Immature natural killer cell (primary cell): ENCODE results near the gene BZW2. TPM values are rescaled to one million over a fixed set of nuclear protein-coding genes. Genes with fewer than 3 reads are reported as not detected.
A peak's percentile ranks its signal among the peaks of the same experiment; 100 is the strongest.

Experiments used
- DNase-seq, 3 donors: peaks; one replicate each; pipeline ENCODE4 v3.0.0; 2022; ENCODE audit warnings: mixed read lengths in 1 of 3
- H3K27ac Mint-ChIP-seq, 6 donors: one replicate each; pipeline ENCODE4 v1.8.0; 2020; ENCODE audit warnings: mixed read lengths in 6 of 6, mild to moderate bottlenecking in 5 of 6, inconsistent platforms in 4 of 6, moderate library complexity in 3 of 6
- H3K27me3 Mint-ChIP-seq, 3 donors: one replicate each; pipeline ENCODE4 v1.8.0; 2020 to 2021; ENCODE audit warnings: low read depth in 3 of 3, mild to moderate bottlenecking in 3 of 3, mixed read lengths in 3 of 3, moderate library complexity in 3 of 3, inconsistent platforms in 1 of 3
- H3K36me3 Mint-ChIP-seq, 3 donors: one replicate each; pipeline ENCODE4 v1.8.0; 2020; ENCODE audit warnings: mixed read lengths in 3 of 3, inconsistent platforms in 2 of 3, mild to moderate bottlenecking in 2 of 3
- H3K4me1 Mint-ChIP-seq, 2 donors: one replicate each; pipeline ENCODE4 v1.8.0; 2020; ENCODE audit warnings: inconsistent platforms in 2 of 2, mild to moderate bottlenecking in 2 of 2, mixed read lengths in 2 of 2, moderate library complexity in 1 of 2
- H3K4me3 Mint-ChIP-seq, 5 donors: one replicate each; pipeline ENCODE4 v1.8.0; 2020; ENCODE audit warnings: mild to moderate bottlenecking in 5 of 5, mixed read lengths in 5 of 5, inconsistent platforms in 3 of 5, moderate library complexity in 3 of 5
- H3K9me3 Mint-ChIP-seq, 6 donors: one replicate each; pipeline ENCODE4 v1.8.0; 2020; ENCODE audit warnings: mild to moderate bottlenecking in 6 of 6, mixed read lengths in 6 of 6, inconsistent platforms in 4 of 6, moderate library complexity in 3 of 6
- polyA plus RNA-seq, 3 donors: library from polyadenylated mRNA; unstranded; fragments of 300-500 nt; fragmentation: Illumina TruSeq; gene quantifications; one replicate each; pipeline ENCODE4 v1.2.3, GENCODE V29; 2021

Gene BZW2
- polyA plus RNA-seq, 3 donors from 2014 or later = 35.8 to 47.8 (median 41.2) TPM

DNA sequence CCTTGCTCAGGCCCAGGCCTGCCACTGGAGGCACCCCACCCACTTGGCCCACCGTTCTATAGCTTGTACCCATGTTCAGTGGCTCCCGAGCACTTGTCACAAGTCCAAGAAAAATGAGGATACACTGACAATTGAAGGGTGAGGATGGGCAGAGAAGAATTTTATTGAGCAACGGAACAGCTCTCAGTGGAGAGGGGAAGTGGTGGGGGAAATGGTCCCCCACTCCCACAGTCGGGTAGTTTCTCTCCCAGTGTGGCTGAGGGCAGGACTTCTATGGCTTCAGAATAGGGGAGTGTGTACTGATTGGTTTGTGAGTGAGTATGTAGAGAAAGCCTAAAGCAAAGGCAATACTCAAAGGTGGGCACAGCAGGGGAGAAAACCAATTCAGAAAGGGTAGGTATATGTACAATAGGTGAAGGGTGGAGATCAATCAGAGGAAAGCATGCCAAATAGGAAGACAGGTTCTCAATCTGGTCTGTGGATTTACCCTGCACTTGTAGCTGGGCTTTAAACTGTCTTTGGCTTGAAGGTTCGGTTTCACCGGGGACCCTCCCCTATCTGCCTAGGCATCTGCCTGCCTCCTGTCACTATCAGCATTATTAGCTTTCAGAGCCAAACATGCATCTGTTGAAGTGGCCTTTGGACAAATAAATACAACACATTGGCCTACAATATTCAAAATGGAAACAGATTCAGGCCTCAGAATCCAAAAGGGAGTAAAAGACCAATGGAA lies 98.7 kb downstream of the BZW2 start:
- H3K4me3 Mint-ChIP-seq = no peak overlapping the region
- no peaks in the 10 kb centered on the region for H3K9me3 Mint-ChIP-seq
- H3K27ac Mint-ChIP-seq = no peak overlapping the region
- peaks cover 1 to 2% (median 2%) of the 10 kb centered on the region in 3 donors for H3K27me3 Mint-ChIP-seq
- H3K4me1 Mint-ChIP-seq = no peaks in the 10 kb centered on the region
- H3K36me3 Mint-ChIP-seq = no peaks in the 10 kb centered on the region
- no peak for DNase-seq

DNA sequence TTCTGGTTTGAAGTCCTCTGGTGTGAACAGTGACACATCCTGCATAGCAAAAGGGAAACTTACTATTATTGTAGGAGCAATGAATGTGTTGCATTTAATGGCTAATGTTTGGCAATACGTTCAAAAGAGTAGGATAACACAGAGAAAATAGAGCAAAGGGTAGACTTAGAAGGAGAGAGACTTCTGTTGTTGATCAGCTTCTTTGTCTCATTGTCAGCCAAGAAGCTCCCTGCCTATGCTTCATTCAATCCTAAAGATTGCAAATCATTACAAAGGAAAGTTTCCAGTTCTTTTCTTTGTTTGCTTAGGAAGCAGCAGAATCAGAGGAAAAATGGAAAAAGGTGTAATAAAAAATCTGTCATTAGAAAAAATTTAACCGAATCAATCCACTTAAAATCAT lies 99.7 kb downstream of the BZW2 start:
- peaks cover 1 to 2% (median 2%) of the 10 kb centered on the region in 3 donors for H3K27me3 Mint-ChIP-seq
- no peak overlapping the region for H3K27ac Mint-ChIP-seq
- H3K4me3 Mint-ChIP-seq = no peak overlapping the region
- H3K9me3 Mint-ChIP-seq = no peaks in the 10 kb centered on the region
- no peaks in the 10 kb centered on the region for H3K4me1 Mint-ChIP-seq
- DNase-seq = no peak
- no peaks in the 10 kb centered on the region for H3K36me3 Mint-ChIP-seq

DNA sequence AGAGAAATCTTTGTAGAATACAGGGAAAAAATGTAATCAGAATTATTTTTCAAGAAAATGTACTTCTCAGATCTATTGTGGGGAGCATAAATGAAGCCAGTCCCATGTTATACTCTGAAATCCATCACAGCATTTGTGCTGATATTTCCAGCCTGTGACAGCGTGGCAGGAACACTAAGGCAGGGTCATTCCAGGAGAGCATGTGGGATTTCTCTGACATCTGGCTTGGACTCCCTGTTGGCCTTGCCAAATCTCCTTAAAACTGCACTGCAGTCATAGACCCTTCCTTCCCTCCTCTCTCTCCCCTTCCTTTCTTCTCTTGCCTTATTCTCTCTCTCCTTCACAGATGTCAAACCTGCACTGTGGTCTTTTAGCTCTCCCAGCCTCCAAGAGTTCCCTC lies 101.1 kb downstream of the BZW2 start:
- peaks cover 2 to 5% (median 2%) of the 10 kb centered on the region in 3 donors for H3K27me3 Mint-ChIP-seq
- no peaks in the 10 kb centered on the region for H3K4me1 Mint-ChIP-seq
- H3K4me3 Mint-ChIP-seq = no peak overlapping the region
- no peaks in the 10 kb centered on the region for H3K36me3 Mint-ChIP-seq
- no peak for DNase-seq
- H3K9me3 Mint-ChIP-seq = no peaks in the 10 kb centered on the region
- H3K27ac Mint-ChIP-seq = no peak overlapping the region

DNA sequence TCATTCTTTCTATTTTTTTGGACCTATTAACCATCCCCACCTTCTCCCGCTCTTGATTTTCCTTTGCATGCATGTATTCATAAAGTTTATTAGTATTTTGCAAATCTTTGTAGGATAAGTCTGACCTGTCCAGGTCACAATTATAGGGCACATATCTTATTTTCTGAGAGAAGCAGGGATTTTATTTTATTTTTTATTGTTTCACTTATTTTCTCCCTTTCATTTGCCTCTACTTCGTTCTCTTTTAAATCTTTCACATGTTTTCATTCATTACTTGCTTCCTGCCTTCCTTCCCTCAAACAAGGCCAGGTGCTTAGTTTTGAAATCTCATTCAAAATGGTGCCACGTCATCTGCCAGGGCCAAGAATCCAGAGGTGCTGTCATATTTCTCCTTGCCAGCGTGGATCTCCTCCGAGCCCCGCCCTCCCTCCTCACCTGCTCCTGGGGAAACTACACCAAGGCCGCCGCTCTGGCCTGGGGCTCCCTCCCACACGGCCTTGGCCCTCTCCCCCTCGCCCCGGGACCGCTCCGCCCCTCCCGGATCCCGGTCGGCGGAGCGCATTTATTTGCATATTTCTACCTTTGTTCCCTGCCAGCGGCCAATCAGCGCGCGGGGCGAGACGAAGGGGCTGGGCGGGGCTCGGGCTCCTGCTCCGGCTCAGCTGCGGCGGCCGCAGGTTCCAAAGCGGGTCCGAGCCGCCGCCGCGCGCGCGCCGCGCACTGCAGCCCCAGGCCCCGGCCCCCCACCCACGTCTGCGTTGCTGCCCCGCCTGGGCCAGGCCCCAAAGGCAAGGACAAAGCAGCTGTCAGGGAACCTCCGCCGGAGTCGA lies 107.3 kb downstream of the BZW2 start, which contains the start of gene TSPAN13:
TSPAN13 (plus strand) TSS at position 654 of the 830 bp plus-strand sequence. CDS start 213 bp downstream, outside the sequence.
- no peaks in the 10 kb centered on the region for H3K9me3 Mint-ChIP-seq
- H3K27ac Mint-ChIP-seq = no peak within 1 kb of the TSS
- peaks cover 12 to 17% of the 10 kb centered on the region in 2 donors for H3K4me1 Mint-ChIP-seq
- no peaks in the 10 kb centered on the region for H3K36me3 Mint-ChIP-seq
- peaks cover 5 to 13% (median 12%) of the 10 kb centered on the region in 3 donors for H3K27me3 Mint-ChIP-seq
- peak within 1 kb of the TSS; percentile 79 to 97 (median 84) for H3K4me3 Mint-ChIP-seq
- DNase-seq = peak; percentile 21 to 37 (median 33)

DNA sequence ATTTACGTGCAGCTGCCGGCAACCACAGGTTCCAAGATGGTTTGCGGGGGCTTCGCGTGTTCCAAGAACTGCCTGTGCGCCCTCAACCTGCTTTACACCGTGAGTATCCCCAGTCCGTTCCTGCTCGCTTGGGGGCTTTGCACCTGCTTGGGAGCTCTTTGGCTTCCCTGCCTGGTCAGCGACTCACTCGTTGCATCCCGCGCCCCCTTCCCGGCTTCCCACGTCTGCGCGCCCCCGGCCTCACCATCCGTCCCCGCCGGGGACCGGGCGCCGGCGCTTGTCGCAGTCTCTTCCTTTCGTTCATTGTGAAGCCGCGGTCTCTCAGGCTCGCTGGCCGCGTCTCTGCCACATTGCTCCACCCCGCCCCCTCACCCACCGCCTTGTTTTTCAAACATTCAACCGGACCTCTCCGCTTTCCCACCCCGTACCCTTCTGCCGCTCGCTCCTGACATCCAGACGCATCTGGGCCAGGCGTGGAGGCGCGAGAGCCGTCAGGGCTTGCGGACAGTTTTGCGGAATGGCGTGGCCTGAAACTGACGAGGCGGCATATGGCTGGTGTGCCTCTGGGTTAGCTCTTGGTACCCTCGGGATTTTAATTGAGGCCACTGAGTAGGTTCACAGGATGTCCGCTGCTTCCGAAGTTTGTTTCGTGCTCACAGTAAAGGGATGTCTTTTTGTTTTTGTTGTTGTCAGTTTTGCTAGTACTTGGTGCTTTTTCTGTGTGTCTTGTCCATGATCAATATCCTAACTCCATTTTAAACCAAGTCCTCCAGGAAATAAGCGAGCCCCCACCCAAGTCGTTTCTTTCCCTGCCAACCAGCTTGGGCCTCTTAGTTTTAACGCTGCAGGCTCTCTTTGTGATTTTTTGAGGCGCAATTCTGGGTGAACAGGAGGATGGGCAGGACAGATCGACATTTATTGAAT lies 108.2 kb downstream of the BZW2 start:
- no peak overlapping the region for H3K27ac Mint-ChIP-seq
- DNase-seq = peak; percentile 3 to 19 (median 19)
- no peaks in the 10 kb centered on the region for H3K9me3 Mint-ChIP-seq
- H3K27me3 Mint-ChIP-seq = peaks cover 5 to 15% (median 13%) of the 10 kb centered on the region in 3 donors
- peaks cover 18 to 25% of the 10 kb centered on the region in 2 donors for H3K4me1 Mint-ChIP-seq
- peak overlapping the region; percentile 79 to 97 (median 84) for H3K4me3 Mint-ChIP-seq
- H3K36me3 Mint-ChIP-seq = no peaks in the 10 kb centered on the region

DNA sequence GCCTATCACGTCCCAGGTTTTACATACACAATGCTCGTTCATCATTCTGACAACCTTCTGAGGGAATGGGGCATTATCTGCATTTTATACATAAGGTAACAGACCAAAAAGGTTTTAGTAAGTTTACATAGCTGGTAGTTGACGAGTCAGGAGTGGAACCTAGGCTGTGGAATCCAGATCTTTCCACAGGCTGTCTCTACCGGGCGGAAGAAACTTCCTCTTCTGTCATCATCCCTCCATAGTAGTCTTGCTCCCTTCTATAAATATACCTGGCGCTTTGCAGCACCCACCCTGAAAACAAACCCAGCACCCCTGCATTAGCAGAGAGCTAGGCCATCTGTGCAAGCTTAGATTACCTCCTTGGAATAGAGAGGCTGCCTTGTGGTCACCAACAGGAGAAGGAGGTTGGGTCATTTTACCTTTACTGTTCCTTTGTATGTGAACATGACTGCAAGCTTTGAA lies 108.9 kb downstream of the BZW2 start:
- H3K4me3 Mint-ChIP-seq = peak overlapping the region; percentile 79 to 97 (median 84)
- no peak for DNase-seq
- peaks cover 5 to 16% (median 13%) of the 10 kb centered on the region in 3 donors for H3K27me3 Mint-ChIP-seq
- H3K9me3 Mint-ChIP-seq = no peaks in the 10 kb centered on the region
- H3K36me3 Mint-ChIP-seq = no peaks in the 10 kb centered on the region
- peaks cover 22 to 28% of the 10 kb centered on the region in 2 donors for H3K4me1 Mint-ChIP-seq
- no peak overlapping the region for H3K27ac Mint-ChIP-seq

DNA sequence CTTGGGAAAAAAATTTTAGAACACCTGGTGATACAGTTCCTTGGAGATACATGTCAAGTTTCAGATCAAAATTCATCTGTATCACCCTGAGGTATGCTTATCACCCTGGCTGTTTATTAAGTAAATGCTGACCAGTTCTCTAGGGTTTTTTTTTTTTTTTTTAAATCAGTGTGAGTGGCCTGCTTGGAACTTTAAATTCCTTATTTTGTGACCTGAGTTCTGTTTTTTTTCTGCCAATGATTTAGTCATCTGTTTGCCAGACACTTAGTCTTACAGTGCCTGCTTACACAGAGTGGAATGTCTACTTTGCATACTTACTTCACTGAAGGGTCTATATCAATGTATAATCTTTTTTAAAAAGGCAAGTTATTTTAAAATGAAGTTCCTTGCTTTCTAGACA lies 109.4 kb downstream of the BZW2 start:
- DNase-seq = no peak
- peak overlapping the region in 1 of 5 donors; percentile 80 for H3K4me3 Mint-ChIP-seq

More for the DNA sequence above, 109.4 kb downstream of the BZW2 start:
- peaks cover 22 to 28% of the 10 kb centered on the region in 2 donors for H3K4me1 Mint-ChIP-seq
- H3K27ac Mint-ChIP-seq = no peak overlapping the region
- H3K27me3 Mint-ChIP-seq = peaks cover 6 to 16% (median 14%) of the 10 kb centered on the region in 3 donors
- no peaks in the 10 kb centered on the region for H3K9me3 Mint-ChIP-seq
- H3K36me3 Mint-ChIP-seq = no peaks in the 10 kb centered on the region

Other genes with a start within 250 kb of the BZW2 start
- under 1 TPM; 0.28 to 0.82 (median 0.65) TPM for gene CRPPA, start 224.6 kb upstream of the BZW2 start, polyA plus RNA-seq
- gene SOSTDC1, start 180.4 kb upstream of the BZW2 start, polyA plus RNA-seq = not detected
- gene LRRC72, start 119.4 kb upstream of the BZW2 start, polyA plus RNA-seq = not detected
- 10 to 100 TPM; 22.2 to 30.5 (median 24.3) TPM for gene ANKMY2, start 427 bp upstream of the BZW2 start, polyA plus RNA-seq
- 1 to 10 TPM in 1 of 3 donors, under 1 TPM in 2; 0.75 to 4.7 (median 0.96) TPM for gene TSPAN13, start 107.6 kb downstream of the BZW2 start, polyA plus RNA-seq
- gene AGR2, start 158.8 kb downstream of the BZW2 start, polyA plus RNA-seq = not detected
- gene AGR3, start 235.8 kb downstream of the BZW2 start, polyA plus RNA-seq = not detected